IgD-negative memory B cell (primary cell): Measurements from ENCODE around the gene ARHGAP28. TPM values are rescaled to one million over a fixed set of nuclear protein-coding genes. Genes with fewer than 3 reads are reported as not detected.
"Not testable (repeated sequence)": the region's sequence is repeated elsewhere in the genome, so short reads cannot be mapped to it uniquely, and the experiment has no call there.

Experiments
- H3K27ac Mint-ChIP-seq, 3 donors: one replicate each; pipeline ENCODE4 v1.8.0; 2020 to 2022; ENCODE audit warnings: mild to moderate bottlenecking in 3 of 3, mixed read lengths in 3 of 3, moderate library complexity in 1 of 3
- H3K27me3 Mint-ChIP-seq: one replicate; pipeline ENCODE4 v1.8.0; 2021; ENCODE audit warnings: mixed read lengths
- H3K36me3 Mint-ChIP-seq: one replicate; pipeline ENCODE4 v1.8.0; 2020; ENCODE audit warnings: mild to moderate bottlenecking, mixed read lengths
- H3K4me1 Mint-ChIP-seq, 3 donors: one replicate each; pipeline ENCODE4 v1.8.0; 2020 to 2022; ENCODE audit warnings: mixed read lengths in 3 of 3, mild to moderate bottlenecking in 1 of 3
- H3K4me3 Mint-ChIP-seq, 4 donors: one replicate each; pipeline ENCODE4 v1.8.0; 2020 to 2022; ENCODE audit warnings: mild to moderate bottlenecking in 4 of 4, mixed read lengths in 4 of 4, moderate library complexity in 3 of 4
- H3K9me3 Mint-ChIP-seq, 3 donors: one replicate each; pipeline ENCODE4 v1.8.0; 2020 to 2021; ENCODE audit warnings: mixed read lengths in 3 of 3, mild to moderate bottlenecking in 1 of 3
- polyA plus RNA-seq: library from polyadenylated mRNA; unstranded; fragments of 300-500 nt; fragmentation: Illumina TruSeq; gene quantifications from one replicate; pipeline ENCODE4 v1.2.3, GENCODE V29; 2021

The ARHGAP28 gene
- polyA plus RNA-seq, 1 donor from 2014 or later, result not detected

DNA sequence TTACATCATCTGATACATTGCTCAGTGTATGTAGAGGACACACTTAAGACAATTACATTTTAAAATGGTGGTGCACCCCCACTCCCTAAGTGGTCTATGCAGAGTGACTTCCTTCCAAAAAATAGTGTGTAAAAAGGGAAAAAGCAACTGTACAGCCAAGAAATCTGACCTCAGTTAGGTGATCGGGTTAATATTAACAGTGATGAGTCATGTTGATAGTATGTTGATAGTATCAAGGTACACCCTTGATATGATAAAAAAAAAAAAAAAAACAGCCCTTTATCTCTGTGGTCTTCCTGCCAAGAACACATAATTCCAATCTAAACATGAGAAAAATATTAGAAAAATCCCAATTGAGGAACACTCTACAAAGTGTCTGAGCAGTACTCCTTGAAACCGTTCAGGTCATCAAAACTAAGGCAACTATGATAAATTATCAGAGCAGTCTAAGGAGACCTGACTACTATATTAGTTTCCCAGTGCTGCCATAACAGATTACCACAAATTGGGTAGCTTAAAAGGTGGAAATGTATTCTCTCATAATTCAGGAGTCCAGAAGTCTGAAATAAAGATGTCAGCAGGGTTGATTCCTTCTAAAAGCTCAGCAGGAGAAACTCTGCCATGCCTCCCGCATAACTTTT, 171.9 kb downstream of the ARHGAP28 start:
- peaks cover 6 to 13% (median 8%) of the 10 kb centered on the region in 3 donors for H3K9me3 Mint-ChIP-seq
- H3K36me3 Mint-ChIP-seq, result peaks cover 1% of the 10 kb centered on the region
- H3K27ac Mint-ChIP-seq, result no peak overlapping the region
- H3K27me3 Mint-ChIP-seq, result no peaks in the 10 kb centered on the region
- no peaks in the 10 kb centered on the region for H3K4me1 Mint-ChIP-seq
- no peak overlapping the region for H3K4me3 Mint-ChIP-seq

GRCh38 chr18:6917072-6917471, 187.6 kb downstream of the ARHGAP28 start:
- Mint-ChIP-seq H3K36me3 (peaks cover 1% of the 10 kb centered on the region), H3K27ac (no peak overlapping the region), H3K4me3 (no peak overlapping the region), H3K4me1 (no peaks in the 10 kb centered on the region), H3K27me3 (no peaks in the 10 kb centered on the region), H3K9me3 (peaks cover 2 to 7% (median 2%) of the 10 kb centered on the region in 3 donors)

DNA sequence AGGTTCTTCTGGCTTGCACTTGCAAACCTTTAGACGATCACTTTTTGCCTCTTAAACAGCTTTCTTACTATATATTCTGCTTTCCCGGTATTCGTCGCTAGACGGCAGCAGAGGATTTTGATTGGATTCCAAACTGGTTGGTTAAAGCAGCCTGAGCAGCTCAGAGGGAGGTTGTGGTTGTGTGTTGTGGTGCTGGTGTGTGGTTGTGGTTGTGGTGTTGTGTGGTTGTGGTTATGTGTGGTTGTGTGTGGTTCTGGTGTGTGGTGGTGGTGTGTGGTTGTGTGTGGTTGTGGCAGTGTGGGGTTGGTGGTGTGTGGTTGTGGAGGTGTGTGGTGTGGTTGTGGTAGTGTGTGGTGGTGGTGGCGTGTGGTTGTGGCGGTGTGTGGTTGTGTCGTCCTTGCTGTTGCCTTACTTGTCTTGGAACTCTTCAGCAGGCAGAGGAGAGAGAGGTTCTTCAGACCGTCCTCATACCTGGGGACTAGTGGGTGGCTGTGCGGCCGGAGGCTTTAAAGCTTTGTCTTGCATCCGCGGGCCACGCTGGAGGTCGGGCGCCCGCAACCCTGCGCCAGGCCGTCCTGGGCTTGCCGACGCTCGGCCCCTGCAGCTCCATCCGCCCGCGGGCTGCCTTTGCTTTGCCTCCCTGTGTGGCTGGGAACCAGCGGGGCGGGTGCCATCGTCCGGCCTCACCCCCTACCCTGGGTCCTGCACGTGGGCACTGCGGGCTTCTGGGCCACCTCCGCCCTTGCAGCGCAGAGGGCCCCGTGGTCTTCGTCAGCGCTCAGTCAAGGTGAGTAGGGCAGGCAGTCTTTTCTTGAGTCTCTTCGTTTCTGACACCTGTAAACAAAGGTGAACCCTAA, 190.8 kb downstream of the ARHGAP28 start:
- H3K36me3 Mint-ChIP-seq, result peaks cover 1% of the 10 kb centered on the region
- H3K4me1 Mint-ChIP-seq, result no peaks in the 10 kb centered on the region
- H3K4me3 Mint-ChIP-seq, result no peak overlapping the region
- no peaks in the 10 kb centered on the region for H3K27me3 Mint-ChIP-seq
- peaks cover 4 to 14% (median 7%) of the 10 kb centered on the region in 3 donors for H3K9me3 Mint-ChIP-seq
- H3K27ac Mint-ChIP-seq, result no peak overlapping the region

DNA sequence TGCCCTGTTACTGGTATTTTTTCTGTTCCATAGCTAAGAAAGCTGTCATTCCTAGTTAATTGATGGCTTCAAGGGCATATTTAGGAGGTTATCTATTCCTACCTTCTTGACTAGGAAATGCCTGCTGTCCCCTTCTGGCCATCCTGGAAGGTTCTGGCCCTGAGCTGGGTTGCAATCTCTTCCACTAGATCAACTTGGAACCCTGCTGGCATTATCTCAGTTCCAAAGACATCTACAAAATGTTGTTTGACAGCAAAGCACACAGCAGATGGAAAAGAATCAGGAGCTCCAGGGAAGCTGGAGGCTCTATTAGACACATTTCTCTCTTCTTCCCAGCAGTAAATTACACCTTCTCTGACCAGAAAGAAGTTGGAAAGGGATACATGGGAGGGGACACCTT, 192.1 kb downstream of the ARHGAP28 start:
- no peaks in the 10 kb centered on the region for H3K4me1 Mint-ChIP-seq
- no peak overlapping the region for H3K27ac Mint-ChIP-seq
- no peaks in the 10 kb centered on the region for H3K27me3 Mint-ChIP-seq
- H3K36me3 Mint-ChIP-seq, result peaks cover 1% of the 10 kb centered on the region
- H3K9me3 Mint-ChIP-seq, result peaks cover 4 to 14% (median 7%) of the 10 kb centered on the region in 3 donors
- no peak overlapping the region for H3K4me3 Mint-ChIP-seq

DNA sequence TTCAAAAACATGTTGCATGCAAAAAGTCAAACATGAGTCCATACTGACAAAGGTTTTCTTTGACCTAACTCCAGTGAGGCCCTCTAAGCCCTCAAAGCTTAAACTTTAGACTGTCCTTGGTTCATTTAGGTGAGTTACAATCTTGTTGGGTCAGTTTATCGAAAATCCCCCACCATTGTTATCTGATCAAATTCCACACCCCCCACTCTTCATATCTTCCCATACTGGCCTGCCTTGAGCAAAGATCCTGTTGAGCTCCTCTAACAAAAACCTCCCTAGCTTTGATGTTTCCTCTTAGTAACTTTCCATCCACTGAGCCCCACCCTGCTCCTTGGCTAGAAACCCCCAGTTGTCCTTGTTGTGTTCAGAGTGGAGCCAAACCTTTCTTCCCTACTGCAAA, 193.7 kb downstream of the ARHGAP28 start:
- H3K36me3 Mint-ChIP-seq, result peaks cover 1% of the 10 kb centered on the region
- no peak overlapping the region for H3K4me3 Mint-ChIP-seq
- peak overlapping the region in 1 of 3 donors; percentile 4 for H3K27ac Mint-ChIP-seq
- H3K4me1 Mint-ChIP-seq, result no peaks in the 10 kb centered on the region
- H3K9me3 Mint-ChIP-seq, result peaks cover 5 to 11% (median 6%) of the 10 kb centered on the region in 3 donors
- H3K27me3 Mint-ChIP-seq, result no peaks in the 10 kb centered on the region

DNA sequence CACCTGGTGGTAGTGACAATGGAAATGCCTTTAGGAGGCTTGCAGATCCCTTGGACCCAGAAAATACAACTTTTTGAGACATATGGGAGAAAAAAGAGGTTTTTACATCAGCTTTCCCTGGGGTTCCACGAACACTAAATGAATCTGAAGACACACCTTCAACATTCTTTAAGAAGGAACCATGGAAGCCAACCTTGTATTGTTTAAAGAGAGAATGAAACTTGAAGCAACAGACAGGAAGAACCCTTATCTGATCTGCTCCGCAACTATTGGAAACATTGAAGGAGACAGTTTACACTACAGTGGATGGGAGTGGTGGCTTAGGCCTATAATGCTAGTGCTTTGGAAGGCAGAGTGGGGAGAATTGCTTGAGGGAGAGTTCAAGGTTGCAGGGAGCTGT, 197.6 kb downstream of the ARHGAP28 start:
- Mint-ChIP-seq H3K36me3 (no peaks in the 10 kb centered on the region), H3K27me3 (no peaks in the 10 kb centered on the region), H3K4me1 (no peaks in the 10 kb centered on the region), H3K9me3 (peaks cover 4 to 10% (median 6%) of the 10 kb centered on the region in 3 donors), H3K4me3 (no peak overlapping the region), H3K27ac (no peak overlapping the region)

GRCh38 chr18:6928359-6928758, 198.8 kb downstream of the ARHGAP28 start:
- H3K36me3 Mint-ChIP-seq, result no peaks in the 10 kb centered on the region
- H3K27ac Mint-ChIP-seq, result no peak overlapping the region
- no peak overlapping the region for H3K4me3 Mint-ChIP-seq
- H3K27me3 Mint-ChIP-seq, result no peaks in the 10 kb centered on the region
- H3K4me1 Mint-ChIP-seq, result no peaks in the 10 kb centered on the region
- peaks cover 2 to 8% (median 3%) of the 10 kb centered on the region in 3 donors for H3K9me3 Mint-ChIP-seq

GRCh38 chr18:6929370-6930102, 200.0 kb downstream of the ARHGAP28 start:
- Mint-ChIP-seq H3K27me3 (no peaks in the 10 kb centered on the region), H3K27ac (no peak overlapping the region), H3K4me1 (no peaks in the 10 kb centered on the region), H3K9me3 (peaks cover 1 to 3% (median 2%) of the 10 kb centered on the region in 3 donors), H3K4me3 (no peak overlapping the region), H3K36me3 (no peaks in the 10 kb centered on the region)

DNA sequence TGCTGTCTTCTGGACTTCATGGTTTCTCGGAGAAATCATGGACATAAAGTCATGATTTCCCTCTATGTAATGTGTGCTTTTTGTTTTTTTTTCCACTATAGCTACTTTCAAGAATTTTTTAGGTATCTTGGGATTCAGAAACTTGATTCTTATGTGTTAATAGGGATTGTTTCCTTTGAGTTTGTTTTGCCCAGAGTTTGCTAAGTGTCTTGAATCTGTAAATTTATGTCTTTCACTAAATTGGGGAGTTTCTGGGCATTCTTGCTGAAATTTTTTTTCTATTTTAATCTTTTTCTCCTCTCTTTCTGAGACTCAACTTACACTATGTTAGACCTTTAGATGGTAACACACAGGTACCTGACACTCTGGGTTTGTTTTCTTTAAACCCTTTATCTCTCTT, 205.3 kb downstream of the ARHGAP28 start:
- no peaks in the 10 kb centered on the region for H3K4me1 Mint-ChIP-seq
- peaks cover 2% of the 10 kb centered on the region for H3K36me3 Mint-ChIP-seq
- H3K9me3 Mint-ChIP-seq, result peaks cover 0 to 11% (median 1%) of the 10 kb centered on the region in 3 donors
- H3K27me3 Mint-ChIP-seq, result peaks cover 4% of the 10 kb centered on the region
- H3K27ac Mint-ChIP-seq, result no peak overlapping the region
- no peak overlapping the region for H3K4me3 Mint-ChIP-seq

DNA sequence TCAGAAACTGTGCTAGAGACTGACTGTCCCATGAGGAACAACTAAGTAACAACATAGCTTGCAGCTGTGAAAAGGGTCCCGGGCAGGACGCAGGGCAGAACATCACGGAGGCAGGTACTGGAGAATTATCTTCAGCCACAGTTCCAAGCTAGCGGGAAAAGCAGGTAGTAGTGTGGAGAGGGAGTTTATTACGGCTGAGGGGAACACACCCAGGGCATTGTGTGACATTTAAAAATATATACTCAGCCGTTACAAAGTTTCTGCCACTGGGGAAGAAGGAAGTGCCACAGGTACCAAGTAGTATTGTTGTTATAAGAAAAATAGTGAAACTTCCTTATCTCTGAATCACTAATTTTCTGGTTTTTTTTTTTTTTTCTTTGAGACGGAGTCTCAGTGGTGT, 208.5 kb downstream of the ARHGAP28 start:
- H3K36me3 Mint-ChIP-seq, result peaks cover 2% of the 10 kb centered on the region
- H3K4me3 Mint-ChIP-seq, result no peak overlapping the region
- H3K4me1 Mint-ChIP-seq, result no peaks in the 10 kb centered on the region
- H3K9me3 Mint-ChIP-seq, result peaks cover 0 to 11% (median 0%) of the 10 kb centered on the region in 3 donors
- H3K27ac Mint-ChIP-seq, result no peak overlapping the region
- H3K27me3 Mint-ChIP-seq, result peaks cover 4% of the 10 kb centered on the region

GRCh38 chr18:6938403-6938802, 208.9 kb downstream of the ARHGAP28 start:
- H3K27me3 Mint-ChIP-seq, H3K4me3 Mint-ChIP-seq, H3K36me3 Mint-ChIP-seq, H3K27ac Mint-ChIP-seq, H3K4me1 Mint-ChIP-seq: not testable (repeated sequence)
- peaks cover 2 to 11% (median 2%) of the 10 kb centered on the region in 3 donors for H3K9me3 Mint-ChIP-seq

GRCh38 chr18:6939972-6940371, 210.5 kb downstream of the ARHGAP28 start:
- H3K27ac Mint-ChIP-seq, result no peak overlapping the region
- peaks cover 2 to 11% (median 2%) of the 10 kb centered on the region in 3 donors for H3K9me3 Mint-ChIP-seq
- H3K4me1 Mint-ChIP-seq, result no peaks in the 10 kb centered on the region
- peaks cover 4% of the 10 kb centered on the region for H3K27me3 Mint-ChIP-seq
- H3K36me3 Mint-ChIP-seq, result peaks cover 2% of the 10 kb centered on the region
- H3K4me3 Mint-ChIP-seq, result no peak overlapping the region

- Mint-ChIP-seq H3K27ac (no peak overlapping the region), H3K36me3 (peaks cover 2% of the 10 kb centered on the region), H3K9me3 (peaks cover 2 to 11% (median 2%) of the 10 kb centered on the region in 3 donors), H3K4me1 (no peaks in the 10 kb centered on the region), H3K4me3 (no peak overlapping the region), H3K27me3 (peaks cover 4% of the 10 kb centered on the region)
Measured at GRCh38 chr18:6940451-6940850, 210.9 kb downstream of the ARHGAP28 start.

DNA sequence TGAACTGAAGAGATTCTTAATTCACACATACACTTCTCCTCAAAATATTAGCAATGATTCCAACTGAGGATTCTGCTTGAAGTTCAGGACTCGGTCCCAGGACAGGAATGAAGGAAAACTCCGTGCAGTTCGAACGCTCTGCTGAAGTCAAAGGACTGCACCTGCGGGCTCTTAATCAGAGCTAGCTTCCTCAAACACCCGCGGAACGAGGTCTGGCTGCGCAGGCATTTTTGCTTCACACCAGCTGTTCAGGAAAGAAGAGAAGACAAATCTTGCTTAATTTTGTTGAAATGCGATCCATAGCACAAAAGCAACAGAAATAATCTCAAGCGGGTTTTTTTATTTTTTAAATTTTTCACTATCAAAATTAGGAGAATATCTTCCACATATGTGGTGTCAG, 212.5 kb downstream of the ARHGAP28 start:
- Mint-ChIP-seq H3K36me3 (peaks cover 2% of the 10 kb centered on the region), H3K4me3 (no peak overlapping the region)

GRCh38 chr18:6942742-6943141, 213.2 kb downstream of the ARHGAP28 start:
- H3K4me1 Mint-ChIP-seq, result no peaks in the 10 kb centered on the region
- peaks cover 2 to 6% (median 2%) of the 10 kb centered on the region in 3 donors for H3K9me3 Mint-ChIP-seq

More for the DNA sequence above, 212.5 kb downstream of the ARHGAP28 start:
- no peaks in the 10 kb centered on the region for H3K4me1 Mint-ChIP-seq
- H3K9me3 Mint-ChIP-seq, result peaks cover 2 to 6% (median 2%) of the 10 kb centered on the region in 3 donors
- H3K27me3 Mint-ChIP-seq, result peaks cover 4% of the 10 kb centered on the region
- H3K27ac Mint-ChIP-seq, result no peak overlapping the region

More at GRCh38 chr18:6942742-6943141, 213.2 kb downstream of the ARHGAP28 start:
- Mint-ChIP-seq H3K4me3 (no peak overlapping the region), H3K27me3 (peaks cover 2% of the 10 kb centered on the region), H3K36me3 (peaks cover 2% of the 10 kb centered on the region), H3K27ac (no peak overlapping the region)
